NT2/D1 (cell line): ENCODE data around the gene GPR15.
"Not testable (repeated sequence)": the region's sequence is repeated elsewhere in the genome, so short reads cannot be mapped to it uniquely, and the experiment has no call there.

Experiments
- DNase-seq: peaks from one replicate; pipeline ENCODE4 v3.0.0-alpha.2; 2011; ENCODE audit warnings: low read depth, low spot score
- H3K27me3 ChIP-seq: 2 replicates; pipeline ENCODE4 v1.6.0; 2011; ENCODE audit warnings: mild to moderate bottlenecking; ENCODE audit not compliant: insufficient read length, insufficient read depth
- H3K36me3 ChIP-seq: 2 replicates; pipeline ENCODE4 v1.6.1; 2011; ENCODE audit warnings: mild to moderate bottlenecking, low read length, mixed read lengths; ENCODE audit not compliant: insufficient read depth, insufficient read length
- H3K4me1 ChIP-seq: 2 replicates; pipeline ENCODE4 v1.5.1; 2011; ENCODE audit not compliant: insufficient read depth, insufficient read length
- H3K4me3 ChIP-seq: 2 replicates; pipeline ENCODE4 v1.5.1; 2011; ENCODE audit warnings: low read depth; ENCODE audit not compliant: insufficient read length
- H3K9ac ChIP-seq: 2 replicates; pipeline ENCODE4 v1.6.0; 2011; ENCODE audit warnings: low read depth; ENCODE audit not compliant: insufficient read length
- H3K9me3 ChIP-seq: 2 replicates; pipeline ENCODE4 v1.5.1; 2011; ENCODE audit warnings: mild to moderate bottlenecking, low read length; ENCODE audit not compliant: insufficient read depth
- SUZ12 ChIP-seq: IDR thresholded peaks from 2 replicates; pipeline ENCODE4 v1.6.1; 2011; ENCODE audit not compliant: insufficient read length, insufficient read depth; ENCODE audit errors: extremely low read depth
- YY1 ChIP-seq: IDR thresholded peaks from 2 replicates; pipeline ENCODE4 v1.6.1; 2011; ENCODE audit not compliant: insufficient read length, insufficient read depth
- ZNF274 ChIP-seq: IDR thresholded peaks from 2 replicates; pipeline ENCODE4 v1.6.1; 2011; ENCODE audit warnings: mild to moderate bottlenecking, low read depth, low read length

GPR15 gene

DNA sequence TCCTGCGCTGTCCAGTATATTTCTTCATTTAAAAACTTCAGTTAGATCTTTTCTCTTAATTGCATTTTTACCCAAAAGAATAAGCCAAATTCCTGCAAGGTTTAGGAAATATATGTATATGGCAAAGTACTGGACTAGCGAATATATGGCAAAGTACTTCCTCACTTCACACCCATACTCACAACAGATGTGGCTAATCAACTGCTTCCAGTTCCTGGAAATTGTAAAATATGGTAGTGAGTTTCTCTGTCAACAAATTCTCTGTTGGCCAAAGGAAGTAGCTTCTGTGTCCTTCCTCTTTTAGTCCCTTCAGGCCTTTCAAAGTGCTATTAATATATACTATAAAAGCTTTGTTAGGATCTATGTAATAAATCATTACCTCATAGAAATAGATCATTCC, 22.0 kb downstream of the GPR15 start:
- Histone ChIP-seq H3K4me1 (no peaks in the 10 kb centered on the region), H3K27me3 (no peaks in the 10 kb centered on the region)
- DNase-seq, result no peak

DNA sequence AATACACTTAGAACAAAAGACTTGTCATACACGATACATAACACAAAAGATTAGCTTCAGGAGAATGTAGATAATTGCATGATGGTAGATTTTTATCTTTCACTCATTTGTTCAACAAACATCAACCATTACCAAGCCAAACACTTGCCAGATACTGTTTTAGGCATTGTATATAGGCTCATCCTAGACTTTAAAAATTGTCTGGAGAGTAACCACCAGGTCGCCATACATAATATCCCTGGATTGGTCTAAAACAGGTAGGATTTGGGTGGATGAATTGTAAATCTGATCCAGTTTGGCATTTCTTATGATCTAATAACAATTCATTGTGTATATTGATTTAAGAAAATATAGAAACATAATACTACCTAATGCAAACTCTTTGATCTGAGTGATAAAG, 22.8 kb downstream of the GPR15 start:
- H3K9me3 ChIP-seq, result no peaks in the 10 kb centered on the region
- H3K4me1 ChIP-seq, result no peaks in the 10 kb centered on the region
- H3K4me3 ChIP-seq, result no peak overlapping the region
- no peaks in the 10 kb centered on the region for H3K27me3 ChIP-seq
- H3K36me3 ChIP-seq, result no peaks in the 10 kb centered on the region
- no peak for DNase-seq
- no peak for TF ChIP-seq ZNF274
- H3K9ac ChIP-seq, result no peak overlapping the region

More for the DNA sequence above, 22.0 kb downstream of the GPR15 start:
- Histone ChIP-seq H3K36me3 (no peaks in the 10 kb centered on the region), H3K4me3 (no peak overlapping the region), H3K9ac (no peak overlapping the region), H3K9me3 (no peaks in the 10 kb centered on the region)
- TF ChIP-seq ZNF274 (no peak), YY1 (no peak), SUZ12 (no peak)

- TF ChIP-seq ZNF274 (no peak), SUZ12 (no peak), YY1 (no peak)
- no peaks in the 10 kb centered on the region for H3K27me3 ChIP-seq
- no peak for DNase-seq
- H3K9me3 ChIP-seq, result no peaks in the 10 kb centered on the region
- no peak overlapping the region for H3K9ac ChIP-seq
- H3K4me3 ChIP-seq, result no peak overlapping the region
- no peaks in the 10 kb centered on the region for H3K4me1 ChIP-seq
- no peaks in the 10 kb centered on the region for H3K36me3 ChIP-seq
These were observed 23.2 kb downstream of the GPR15 start for GRCh38 chr3:98555025-98555379.

- no peak for TF ChIP-seq ZNF274
- TF ChIP-seq SUZ12, result no peak
- TF ChIP-seq YY1, result no peak
- no peak overlapping the region for H3K9ac ChIP-seq
- no peaks in the 10 kb centered on the region for H3K4me1 ChIP-seq
- DNase-seq, result no peak
- H3K27me3 ChIP-seq, result no peaks in the 10 kb centered on the region
- no peaks in the 10 kb centered on the region for H3K36me3 ChIP-seq
- H3K9me3 ChIP-seq, result no peaks in the 10 kb centered on the region
- H3K4me3 ChIP-seq, result no peak overlapping the region
These were observed 24.7 kb downstream of the GPR15 start for GRCh38 chr3:98556164-98557130.

- Histone ChIP-seq H3K9me3 (no peaks in the 10 kb centered on the region), H3K9ac (no peak overlapping the region), H3K4me3 (no peak overlapping the region), H3K27me3 (no peaks in the 10 kb centered on the region), H3K4me1 (no peaks in the 10 kb centered on the region), H3K36me3 (no peaks in the 10 kb centered on the region)
- TF ChIP-seq YY1, result no peak
- no peak for TF ChIP-seq SUZ12
- no peak for TF ChIP-seq ZNF274
- no peak for DNase-seq
These were observed 25.7 kb downstream of the GPR15 start for GRCh38 chr3:98557324-98558010.

DNA sequence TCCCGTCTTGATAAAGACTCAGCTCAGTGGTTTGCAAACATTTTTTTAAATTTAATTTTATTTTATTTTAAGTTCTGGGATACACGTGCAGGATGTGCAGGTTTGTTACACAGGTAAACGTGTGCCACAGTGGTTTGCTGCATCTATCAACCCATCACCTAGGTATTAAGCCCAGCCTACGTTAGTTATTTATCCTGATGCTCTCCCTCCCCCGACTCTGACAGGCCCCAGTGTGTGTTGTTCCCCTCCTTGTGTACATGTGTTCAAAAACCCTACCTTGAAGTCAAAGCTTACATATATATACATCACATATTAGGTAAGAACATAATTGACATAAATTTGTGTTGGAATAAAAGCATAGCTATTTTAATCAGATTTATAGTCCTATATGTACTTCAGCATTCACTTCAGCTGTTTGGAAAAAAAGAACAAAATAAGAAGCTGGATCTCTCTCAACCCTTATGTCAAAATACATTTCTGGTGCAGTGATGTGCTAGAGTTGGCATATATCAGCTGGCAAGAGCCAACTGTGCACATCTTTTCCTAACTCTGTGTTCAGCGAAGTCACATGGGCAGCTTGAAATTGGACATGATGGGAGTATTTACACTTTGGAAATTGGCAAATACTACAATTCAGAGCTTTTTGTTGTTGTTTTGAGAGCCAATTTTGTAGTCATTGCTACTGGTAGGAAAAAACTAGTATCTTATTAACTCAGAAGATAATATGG, 26.5 kb downstream of the GPR15 start:
- Histone ChIP-seq H3K9ac (no peak overlapping the region), H3K27me3 (no peaks in the 10 kb centered on the region), H3K4me3 (no peak overlapping the region), H3K9me3 (no peaks in the 10 kb centered on the region), H3K36me3 (no peaks in the 10 kb centered on the region), H3K4me1 (no peaks in the 10 kb centered on the region)
- DNase-seq, result no peak
- TF ChIP-seq YY1, result no peak
- TF ChIP-seq ZNF274, result no peak
- no peak for TF ChIP-seq SUZ12

- not testable (repeated sequence) for H3K36me3 ChIP-seq, DNase-seq, H3K9ac ChIP-seq, H3K4me3 ChIP-seq, H3K9me3 ChIP-seq, H3K27me3 ChIP-seq, H3K4me1 ChIP-seq
These were observed 28.0 kb downstream of the GPR15 start for GRCh38 chr3:98559769-98560168.
